ENCODE results near the gene TMEM208. TPM values are rescaled to one million over a fixed set of nuclear protein-coding genes. Genes with fewer than 3 reads are reported as not detected.

The TMEM208 gene
- total RNA-seq, 1 experiment from 2014 or later, result 53.5 TPM

DNA sequence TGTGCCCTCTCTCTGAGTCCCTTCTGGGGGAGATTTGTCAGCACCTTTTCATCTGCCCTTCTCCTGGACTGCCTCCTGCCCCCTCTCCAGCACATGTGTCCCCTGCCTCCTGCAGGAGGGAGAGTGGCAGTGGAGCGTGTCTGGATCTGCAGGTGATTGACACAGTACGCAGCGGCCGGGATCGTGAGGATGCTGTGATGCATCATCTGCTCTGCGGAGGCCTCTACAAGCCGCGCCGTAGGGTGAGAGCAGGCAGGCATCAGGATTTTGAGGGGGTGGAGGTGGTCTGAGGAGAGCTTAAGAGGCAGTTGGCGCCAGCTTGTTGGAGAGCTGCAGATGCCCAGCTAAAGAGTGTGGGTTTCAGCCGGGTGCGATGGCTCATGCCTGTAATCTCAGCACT, 32.8 kb downstream of the TMEM208 start:
- Mint-ChIP-seq H3K27ac (ENCODE audit: unreplicated experiment) (no peak overlapping the region), H3K4me3 (ENCODE audit: low read depth, unreplicated experiment) (no peak overlapping the region), H3K4me1 (ENCODE audit: low read depth, unreplicated experiment) (peaks cover 8% of the 10 kb centered on the region), H3K27me3 (ENCODE audit: unreplicated experiment) (peaks cover 42% of the 10 kb centered on the region), H3K36me3 (ENCODE audit: insufficient read depth, unreplicated experiment) (peaks cover 4% of the 10 kb centered on the region), H3K9me3 (ENCODE audit: low read depth, unreplicated experiment) (no peaks in the 10 kb centered on the region)
- CTCF ChIA-PET, result interaction anchor here (0.9 to 1.8 kb wide), 9 partner anchors 11 to 255 kb away, joined by 3 to 68 read pairs (median 7); partner anchors contain the start of gene SLC9A5
- TF ChIP-seq, protein P1, sequence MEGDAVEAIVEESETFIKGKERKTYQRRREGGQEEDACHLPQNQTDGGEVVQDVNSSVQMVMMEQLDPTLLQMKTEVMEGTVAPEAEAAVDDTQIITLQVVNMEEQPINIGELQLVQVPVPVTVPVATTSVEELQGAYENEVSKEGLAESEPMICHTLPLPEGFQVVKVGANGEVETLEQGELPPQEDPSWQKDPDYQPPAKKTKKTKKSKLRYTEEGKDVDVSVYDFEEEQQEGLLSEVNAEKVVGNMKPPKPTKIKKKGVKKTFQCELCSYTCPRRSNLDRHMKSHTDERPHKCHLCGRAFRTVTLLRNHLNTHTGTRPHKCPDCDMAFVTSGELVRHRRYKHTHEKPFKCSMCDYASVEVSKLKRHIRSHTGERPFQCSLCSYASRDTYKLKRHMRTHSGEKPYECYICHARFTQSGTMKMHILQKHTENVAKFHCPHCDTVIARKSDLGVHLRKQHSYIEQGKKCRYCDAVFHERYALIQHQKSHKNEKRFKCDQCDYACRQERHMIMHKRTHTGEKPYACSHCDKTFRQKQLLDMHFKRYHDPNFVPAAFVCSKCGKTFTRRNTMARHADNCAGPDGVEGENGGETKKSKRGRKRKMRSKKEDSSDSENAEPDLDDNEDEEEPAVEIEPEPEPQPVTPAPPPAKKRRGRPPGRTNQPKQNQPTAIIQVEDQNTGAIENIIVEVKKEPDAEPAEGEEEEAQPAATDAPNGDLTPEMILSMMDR (IDR thresholded peaks at IDR 0.05; ENCODE audit: unreplicated experiment), result no peak
- no peak for DNase-seq
- intact Hi-C loops (cut with micrococcal nuclease; ENCODE audit: unreplicated experiment), result loop anchor here (2.0 to 5.0 kb wide), 3 partner anchors 79 to 158 kb away; partner anchors contain the start of gene ZDHHC1
- BruUV-seq (replicated peaks), result no TSS peak

DNA sequence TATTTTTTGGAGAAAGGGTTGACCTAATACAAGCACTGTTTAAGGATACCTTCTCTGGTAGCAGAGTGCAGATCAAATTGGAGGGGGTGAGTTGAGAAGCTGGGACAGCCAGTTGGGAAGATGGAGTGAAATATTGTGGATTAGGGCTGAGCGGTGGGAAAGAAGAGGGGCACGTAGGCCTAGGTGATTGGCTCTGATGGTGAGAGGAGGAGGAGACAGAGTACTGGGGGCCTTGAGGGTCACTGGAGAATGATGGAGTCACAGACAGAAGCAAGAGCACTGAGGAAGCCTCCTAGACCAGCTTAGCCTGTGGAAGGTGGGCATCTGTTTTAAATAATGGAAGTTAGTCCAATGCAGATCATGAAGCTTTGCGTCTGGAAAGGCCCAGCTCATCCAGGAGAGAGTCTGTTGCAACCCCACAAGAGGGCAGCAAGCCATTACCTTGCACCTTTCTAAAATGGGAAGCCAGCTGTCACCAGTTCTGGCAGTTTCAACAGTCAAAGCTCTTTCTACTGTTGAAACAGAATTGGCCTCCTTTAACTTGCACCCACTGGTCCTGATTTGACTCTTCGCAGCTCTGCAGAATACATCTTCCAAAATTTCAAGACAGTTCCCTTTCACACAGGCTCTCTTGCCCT, 33.6 kb downstream of the TMEM208 start:
- no peak overlapping the region for H3K4me3 Mint-ChIP-seq (ENCODE audit: low read depth, unreplicated experiment)
- intact Hi-C loops (cut with micrococcal nuclease; ENCODE audit: unreplicated experiment), result loop anchor here (2.0 to 5.0 kb wide), 3 partner anchors 78 to 157 kb away; partner anchors contain the start of gene ZDHHC1
- peaks cover 8% of the 10 kb centered on the region for H3K4me1 Mint-ChIP-seq (ENCODE audit: low read depth, unreplicated experiment)
- H3K27me3 Mint-ChIP-seq (ENCODE audit: unreplicated experiment), result peaks cover 42% of the 10 kb centered on the region
- no peaks in the 10 kb centered on the region for H3K9me3 Mint-ChIP-seq (ENCODE audit: low read depth, unreplicated experiment)
- TF ChIP-seq, protein P1 (IDR thresholded peaks at IDR 0.05; ENCODE audit: unreplicated experiment), result peak; percentile 71
- BruUV-seq (replicated peaks), result no TSS peak
- DNase-seq, result peak; percentile 69
- H3K27ac Mint-ChIP-seq (ENCODE audit: unreplicated experiment), result no peak overlapping the region
- CTCF ChIA-PET, result interaction anchor here (0.6 to 1.8 kb wide), 31 partner anchors 10 to 597 kb away, joined by 3 to 68 read pairs (median 4); partner anchors contain the start of genes FHOD1, HSD11B2, KCTD19 and LRRC36
- H3K36me3 Mint-ChIP-seq (ENCODE audit: insufficient read depth, unreplicated experiment), result peaks cover 4% of the 10 kb centered on the region

DNA sequence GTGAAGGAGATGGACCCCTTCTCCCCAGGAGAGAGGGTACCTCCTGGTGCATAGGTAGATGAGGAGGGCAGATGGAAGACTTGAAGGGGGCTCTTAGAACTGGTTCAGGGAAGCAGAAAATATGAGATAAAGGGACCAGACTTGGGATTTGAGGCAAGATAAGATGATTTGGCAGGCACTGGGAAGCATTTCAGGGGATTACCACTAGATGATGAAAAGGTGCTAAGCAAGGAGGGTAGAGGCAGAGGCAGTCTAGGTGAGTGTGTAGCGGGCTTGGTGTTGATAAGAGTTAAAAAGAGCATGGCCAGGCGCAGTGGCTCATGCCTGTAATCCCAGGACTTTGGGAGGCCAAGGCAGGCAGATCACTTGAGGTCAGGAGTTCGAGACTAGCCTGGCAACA, 36.3 kb downstream of the TMEM208 start:
- TF ChIP-seq, protein P1 (IDR thresholded peaks at IDR 0.05; ENCODE audit: unreplicated experiment), result no peak

DNA sequence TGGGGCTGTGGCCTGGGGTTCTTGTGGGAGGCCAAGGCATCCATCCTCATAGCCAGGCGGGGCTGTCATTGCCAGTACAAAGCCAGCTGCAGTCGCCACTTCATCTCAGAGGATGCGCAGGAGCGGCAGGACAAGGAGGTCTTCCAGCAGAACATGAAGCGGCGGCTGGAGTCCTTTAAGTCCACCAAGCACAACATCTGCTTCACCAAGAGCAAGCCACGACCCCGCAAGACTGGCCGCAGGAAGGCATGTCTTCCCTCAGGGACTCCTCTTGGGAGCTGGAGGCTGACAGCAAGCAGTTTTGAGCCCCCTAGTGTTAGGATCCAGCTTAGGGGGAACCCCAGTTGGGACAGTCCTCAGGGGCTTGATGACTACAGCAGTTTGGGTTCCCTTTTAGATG, 37.3 kb downstream of the TMEM208 start:
- no peak overlapping the region for H3K4me3 Mint-ChIP-seq (ENCODE audit: low read depth, unreplicated experiment)
- H3K4me1 Mint-ChIP-seq (ENCODE audit: low read depth, unreplicated experiment), result peaks cover 19% of the 10 kb centered on the region
- TF ChIP-seq, protein P1 (IDR thresholded peaks at IDR 0.05; ENCODE audit: unreplicated experiment), result no peak
- no peak for DNase-seq
- H3K9me3 Mint-ChIP-seq (ENCODE audit: low read depth, unreplicated experiment), result no peaks in the 10 kb centered on the region
- no TSS peak for BruUV-seq (replicated peaks)
- no peak overlapping the region for H3K27ac Mint-ChIP-seq (ENCODE audit: unreplicated experiment)
- peaks cover 19% of the 10 kb centered on the region for H3K27me3 Mint-ChIP-seq (ENCODE audit: unreplicated experiment)
- peaks cover 9% of the 10 kb centered on the region for H3K36me3 Mint-ChIP-seq (ENCODE audit: insufficient read depth, unreplicated experiment)
- intact Hi-C loops (cut with micrococcal nuclease; ENCODE audit: unreplicated experiment), result loop anchor here (5.0 kb wide), 2 partner anchors 133 to 153 kb away; partner anchors contain the start of gene ZDHHC1
- CTCF ChIA-PET, result interaction anchor here (1.2 kb wide), 1 partner anchor 20 kb away, joined by 4 read pairs; no protein-coding TSS in a partner anchor

More for the DNA sequence above, 36.3 kb downstream of the TMEM208 start:
- no peak overlapping the region for H3K4me3 Mint-ChIP-seq (ENCODE audit: low read depth, unreplicated experiment)
- no peaks in the 10 kb centered on the region for H3K9me3 Mint-ChIP-seq (ENCODE audit: low read depth, unreplicated experiment)
- BruUV-seq (replicated peaks), result no TSS peak
- CTCF ChIA-PET, result interaction anchor here (1.2 kb wide), 1 partner anchor 21 kb away, joined by 3 read pairs; no protein-coding TSS in a partner anchor
- peaks cover 8% of the 10 kb centered on the region for H3K36me3 Mint-ChIP-seq (ENCODE audit: insufficient read depth, unreplicated experiment)
- intact Hi-C loops (cut with micrococcal nuclease; ENCODE audit: unreplicated experiment), result loop anchor here (5.0 kb wide), 2 partner anchors 134 to 154 kb away; partner anchors contain the start of gene ZDHHC1
- H3K27me3 Mint-ChIP-seq (ENCODE audit: unreplicated experiment), result peaks cover 19% of the 10 kb centered on the region
- no peak overlapping the region for H3K27ac Mint-ChIP-seq (ENCODE audit: unreplicated experiment)
- peaks cover 16% of the 10 kb centered on the region for H3K4me1 Mint-ChIP-seq (ENCODE audit: low read depth, unreplicated experiment)
- DNase-seq, result no peak
